HG03378 (cell line): Measurements from ENCODE around the gene FREM2.

Source experiments
- ATAC-seq: cut with Tn5 transposase; IDR thresholded peaks from one replicate; pipeline ENCODE4 v1.9.1; 2021; ENCODE audit warnings: mild to moderate bottlenecking, moderate library complexity; ENCODE audit not compliant: unreplicated experiment

Gene FREM2

GRCh38 chr13:38687246-38688229 lies 661 bp downstream of the FREM2 start:
- no peak for ATAC-seq

- no peak for ATAC-seq
Observed at GRCh38 chr13:38688674-38689073, 1.8 kb downstream of the FREM2 start.

GRCh38 chr13:38690231-38690630 lies 3.4 kb downstream of the FREM2 start:
- no peak for ATAC-seq

- no peak for ATAC-seq
Observed at GRCh38 chr13:38693168-38693567, 6.3 kb downstream of the FREM2 start.

- ATAC-seq, result no peak
Observed at GRCh38 chr13:38693641-38694040, 6.8 kb downstream of the FREM2 start.

- ATAC-seq, result no peak
Observed at GRCh38 chr13:38697197-38697596, 10.3 kb downstream of the FREM2 start.

- ATAC-seq, result no peak
Observed at GRCh38 chr13:38697628-38698333, 10.9 kb downstream of the FREM2 start.

GRCh38 chr13:38700051-38700450 lies 13.2 kb downstream of the FREM2 start:
- ATAC-seq, result no peak

GRCh38 chr13:38702669-38703068 lies 15.8 kb downstream of the FREM2 start:
- ATAC-seq, result no peak

GRCh38 chr13:38703255-38703654 lies 16.4 kb downstream of the FREM2 start:
- ATAC-seq, result no peak

- no peak for ATAC-seq
Observed at GRCh38 chr13:38705365-38705764, 18.5 kb downstream of the FREM2 start.

- ATAC-seq, result no peak
Observed at GRCh38 chr13:38707460-38707859, 20.6 kb downstream of the FREM2 start.

- no peak for ATAC-seq
Observed at GRCh38 chr13:38713046-38713445, 26.2 kb downstream of the FREM2 start.

GRCh38 chr13:38718374-38718773 lies 31.5 kb downstream of the FREM2 start:
- ATAC-seq, result no peak

- ATAC-seq, result no peak
Observed at GRCh38 chr13:38730332-38730731, 43.5 kb downstream of the FREM2 start.

GRCh38 chr13:38733146-38733545 lies 46.3 kb downstream of the FREM2 start:
- ATAC-seq, result no peak

GRCh38 chr13:38735665-38736440 lies 49.0 kb downstream of the FREM2 start:
- no peak for ATAC-seq

GRCh38 chr13:38743466-38743865 lies 56.6 kb downstream of the FREM2 start:
- ATAC-seq, result no peak

GRCh38 chr13:38752686-38753085 lies 65.8 kb downstream of the FREM2 start:
- ATAC-seq, result no peak

- ATAC-seq, result no peak
Observed at GRCh38 chr13:38753878-38754277, 67.0 kb downstream of the FREM2 start.

GRCh38 chr13:38755793-38756192 lies 68.9 kb downstream of the FREM2 start:
- ATAC-seq, result no peak
